WTC11 (cell line): ENCODE results near the gene UAP1L1. TPM values are rescaled to one million over a fixed set of nuclear protein-coding genes. Genes with fewer than 3 reads are reported as not detected.

ENCODE experiments used
- ATAC-seq: fragments of 200-7000 bp; cut with Tn5 transposase; 2 replicates; pipeline ENCODE4 v1.10.0; 2021; ENCODE audit warnings: mild to moderate bottlenecking, moderate library complexity
- CTCF ChIA-PET: fragments of 300-600 bp; sonication (Branson Sonifier 250); formaldehyde crosslinking; loops from one replicate; lab custom pipeline; 2021; ENCODE audit warnings: antibody characterized with exemption; lab: Charles Lee
- POLR2A ChIA-PET: fragments of 350-600 bp; sonication (Branson Sonifier 250); formaldehyde crosslinking; loops from one replicate; lab custom pipeline; 2021; ENCODE audit warnings: antibody characterized with exemption; lab: Charles Lee
- DNase-seq: peaks from one replicate; pipeline ENCODE4 v3.0.0; 2021; ENCODE audit warnings: low spot score
- H3K27ac Mint-ChIP-seq: 2 replicates; pipeline ENCODE4 v1.8.0; 2021; ENCODE audit warnings: mixed read lengths
- H3K27me3 Mint-ChIP-seq: 2 replicates; pipeline ENCODE4 v1.8.0; 2021; ENCODE audit warnings: low read depth, mild to moderate bottlenecking, moderate library complexity, mixed read lengths
- H3K36me3 Mint-ChIP-seq: 2 replicates; pipeline ENCODE4 v1.8.0; 2021; ENCODE audit warnings: mixed read lengths
- H3K4me1 Mint-ChIP-seq: 2 replicates; pipeline ENCODE4 v1.8.0; 2022; ENCODE audit warnings: mixed read lengths
- H3K4me3 Mint-ChIP-seq: 2 replicates; pipeline ENCODE4 v1.8.0; 2021; ENCODE audit warnings: mild to moderate bottlenecking, moderate library complexity, mixed read lengths
- H3K9me3 Mint-ChIP-seq: 2 replicates; pipeline ENCODE4 v1.8.0; 2021; ENCODE audit warnings: mixed read lengths
- AFF4 ChIP-seq: sonication (generic); formaldehyde crosslinking; IDR thresholded peaks from 2 replicates; pipeline ENCODE4 v1.8.1; 2023; ENCODE audit warnings: mild to moderate bottlenecking, missing genetic modification reagents, borderline replicate concordance
- E2F1 ChIP-seq: sonication (generic); formaldehyde crosslinking; IDR thresholded peaks from 2 replicates; pipeline ENCODE4 v1.8.0; 2022; ENCODE audit warnings: mild to moderate bottlenecking, missing genetic modification reagents
- E2F5 ChIP-seq: sonication (generic); formaldehyde crosslinking; IDR thresholded peaks from 2 replicates; pipeline ENCODE4 v1.8.1; 2022; ENCODE audit warnings: mild to moderate bottlenecking, moderate library complexity, missing genetic modification reagents
- EMX1 ChIP-seq: fragments of 250-450 bp; sonication (Bioruptor Pico); IDR thresholded peaks from 2 replicates; pipeline ENCODE4 v1.8.0; 2021; ENCODE audit warnings: mild to moderate bottlenecking
- HMGA2 ChIP-seq: fragments of 250-450 bp; sonication (Bioruptor Pico); IDR thresholded peaks from 2 replicates; pipeline ENCODE4 v1.4.0; 2021; ENCODE audit warnings: mild to moderate bottlenecking, moderate library complexity
- IRF2 ChIP-seq: sonication (generic); formaldehyde crosslinking; IDR thresholded peaks from 2 replicates; pipeline ENCODE4 v1.8.0; 2022; ENCODE audit warnings: low read depth, missing genetic modification reagents, borderline replicate concordance
- MAX ChIP-seq: sonication (generic); formaldehyde crosslinking; IDR thresholded peaks from 2 replicates; pipeline ENCODE4 v1.8.0; 2022; ENCODE audit warnings: mild to moderate bottlenecking, missing genetic modification reagents
- MXD4 ChIP-seq: fragments of 250-450 bp; sonication (Bioruptor Pico); IDR thresholded peaks from 2 replicates; pipeline ENCODE4 v1.8.0; 2021; ENCODE audit warnings: mild to moderate bottlenecking, moderate library complexity, borderline replicate concordance
- PRDM15 ChIP-seq: sonication (generic); formaldehyde crosslinking; IDR thresholded peaks from 2 replicates; pipeline ENCODE4 v1.8.0; 2022; ENCODE audit warnings: missing genetic modification reagents
- RORB ChIP-seq: fragments of 250-450 bp; sonication (Bioruptor Pico); IDR thresholded peaks from 2 replicates; pipeline ENCODE4 v1.9.0; 2021; ENCODE audit warnings: mild to moderate bottlenecking
- TEAD1 ChIP-seq: sonication (generic); formaldehyde crosslinking; IDR thresholded peaks from 2 replicates; pipeline ENCODE4 v1.8.0; 2022; ENCODE audit warnings: mild to moderate bottlenecking, missing genetic modification reagents
- ZNF416 ChIP-seq: fragments of 250-450 bp; sonication (Bioruptor Pico); IDR thresholded peaks from 2 replicates; pipeline ENCODE4 v1.9.0; 2021; ENCODE audit warnings: mild to moderate bottlenecking, inconsistent platforms
- ZNF423 ChIP-seq: fragments of 250-450 bp; sonication (Bioruptor Pico); IDR thresholded peaks from 2 replicates; pipeline ENCODE4 v2.1.2; 2022; ENCODE audit warnings: mild to moderate bottlenecking, moderate library complexity
- ZNF532 ChIP-seq: fragments of 250-450 bp; sonication (Bioruptor Pico); IDR thresholded peaks from 2 replicates; pipeline ENCODE4 v1.9.0; 2021; ENCODE audit warnings: mild to moderate bottlenecking, borderline replicate concordance
- ZNF671 ChIP-seq: fragments of 250-450 bp; sonication (Bioruptor Pico); IDR thresholded peaks from 2 replicates; pipeline ENCODE4 v1.8.0; 2021; ENCODE audit warnings: mild to moderate bottlenecking
- total RNA-seq: library from RNA; stranded (reverse); gene quantifications from 3 replicates; pipeline ENCODE4 v1.2.3, GENCODE V29; 2021

The UAP1L1 gene
- total RNA-seq, 1 experiment from 2014 or later, result 17.7 TPM

GRCh38 chr9:137109250-137110146 is 32.2 kb downstream of the UAP1L1 start (continued):
- TF ChIP-seq E2F1 (CRISPR knock-in tag) (no peak), MXD4 (CRISPR knock-in tag) (no peak), E2F5 (no peak), MAX (CRISPR knock-in tag) (no peak), IRF2 (CRISPR knock-in tag) (no peak), ZNF423 (CRISPR knock-in tag) (no peak)

GRCh38 chr9:137110147-137110910 is 33.0 kb downstream of the UAP1L1 start:
- POLR2A ChIA-PET, result interaction anchor here (0.5 kb wide), 1 partner anchor 91 kb away, joined by 3 read pairs; no protein-coding TSS in a partner anchor
- no peak for ATAC-seq
- H3K4me3 Mint-ChIP-seq, result no peak overlapping the region
- 0 out of 2 replicates have a peak, but pooled peaks cover 5% of the 10 kb centered on the region for H3K36me3 Mint-ChIP-seq
- DNase-seq, result no peak
- H3K27ac Mint-ChIP-seq, result no peak overlapping the region
- no peaks in the 10 kb centered on the region for H3K4me1 Mint-ChIP-seq
- no peak for TF ChIP-seq TEAD1 (CRISPR knock-in tag)
- TF ChIP-seq RORB, result no peak
- TF ChIP-seq PRDM15, result no peak
- no peak for TF ChIP-seq AFF4 (CRISPR knock-in tag)
- no peak for TF ChIP-seq ZNF416 (CRISPR knock-in tag)
- no peak for TF ChIP-seq ZNF532 (CRISPR knock-in tag)
- no peak for TF ChIP-seq ZNF671 (CRISPR knock-in tag)
- no peak for TF ChIP-seq HMGA2 (CRISPR knock-in tag)
- TF ChIP-seq EMX1 (CRISPR knock-in tag), result no peak
- CTCF ChIA-PET, result no interaction called here
- no peaks in the 10 kb centered on the region for H3K9me3 Mint-ChIP-seq
- peaks cover 14% of the 10 kb centered on the region for H3K27me3 Mint-ChIP-seq
